Spleen (tissue), 11 donors: Measurements from ENCODE around the gene PHLDA2. TPM values are rescaled to one million over a fixed set of nuclear protein-coding genes. Genes with fewer than 3 reads are reported as not detected.

Experiments used
- DNase-seq: peaks from one replicate; pipeline ENCODE4 v3.0.0-alpha.2; 2020
- H3K27ac ChIP-seq, 8 donors: fragments of 200-600 bp; sonication (generic) in 7 of 8; 1 replicate in 4 of 8; 2 replicates in 4 of 8; pipeline versions ENCODE4 v1.5.0 to v1.8.0; 2016 to 2021; ENCODE audit warnings: inconsistent platforms in 4 of 8, mild to moderate bottlenecking in 4 of 8, moderate library complexity in 1 of 8
- H3K27me3 ChIP-seq, 7 donors: fragments of 200-600 bp; sonication (generic) in 6 of 7; replicated peaks in 1 of 7; 1 replicate in 4 of 7; 2 replicates in 3 of 7; pipeline versions ENCODE4 v1.5.0 to v1.8.0; 2016 to 2021; ENCODE audit warnings: inconsistent platforms in 3 of 7, mild to moderate bottlenecking in 1 of 7
- H3K36me3 ChIP-seq, 6 donors: fragments of 200-600 bp; sonication (generic) in 5 of 6; 1 replicate in 4 of 6; 2 replicates in 2 of 6; pipeline versions ENCODE4 v1.5.0 to v1.8.0; 2016 to 2021; ENCODE audit warnings: inconsistent platforms in 2 of 6
- H3K4me1 ChIP-seq, 6 donors: fragments of 200-600 bp; sonication (generic) in 5 of 6; 1 replicate in 3 of 6; 2 replicates in 3 of 6; pipeline versions ENCODE4 v1.5.0 to v1.8.0; 2016 to 2021; ENCODE audit warnings: inconsistent platforms in 3 of 6
- H3K4me3 ChIP-seq, 8 donors: fragments of 200-600 bp; sonication (generic) in 7 of 8; 1 replicate in 4 of 8; 2 replicates in 4 of 8; pipeline versions ENCODE4 v1.5.0 to v1.8.0; 2016 to 2021; ENCODE audit warnings: inconsistent platforms in 4 of 8, mild to moderate bottlenecking in 4 of 8, moderate library complexity in 2 of 8
- H3K9me3 ChIP-seq, 8 donors: fragments of 200-600 bp; sonication (generic) in 7 of 8; 1 replicate in 4 of 8; 2 replicates in 4 of 8; pipeline versions ENCODE4 v1.5.0 to v1.8.0; 2016 to 2021; ENCODE audit warnings: inconsistent platforms in 4 of 8
- POLR2A ChIP-seq, 3 donors: fragments of 450-650 bp; IDR thresholded peaks; one replicate each; pipeline ENCODE4 v1.5.1; 2017; ENCODE audit warnings: antibody characterized with exemption in 3 of 3, mild to moderate bottlenecking in 1 of 3
- POLR2AphosphoS5 ChIP-seq, 3 donors: sonication (generic); formaldehyde crosslinking; IDR thresholded peaks; one replicate each; pipeline ENCODE4 v1.5.1; 2017; ENCODE audit warnings: antibody characterized with exemption in 3 of 3
- WGBS, 5 donors: extraction: QIAGEN DNeasy Blood & Tissue Kit in 3 of 5; methylation state at CpG; one replicate each; pipeline versions ENCODE4 v1.1.5 to v1.1.7; 2013 to 2018; 5-methylcytosine and 5-hydroxymethylcytosine counted together
- intact Hi-C: fragments of 100-400 bp; cut with DNase I; formaldehyde crosslinking; loops from one replicate; pipeline ENCODE4 v1.15.0; 2023; ENCODE audit warnings: low total_unique reads
- polyA plus RNA-seq, 3 donors: library from polyadenylated mRNA; stranded (reverse); fragments of 200-250 nt; gene quantifications; one replicate each; pipeline ENCODE4 v1.2.1, GENCODE V29; 2013
- total RNA-seq, 7 donors: library from RNA; depleted of rRNA in 3 of 7; stranded (reverse); fragments of >200 nt in 3 of 7; fragmentation: NEBNext Ultra II Directional in 4 of 7; extraction: Animal tissue kit (Norgen Biotek cat#: 25700) in 4 of 7; gene quantifications; one replicate each; pipeline versions ENCODE4 v1.1.0 to v1.2.1, GENCODE V29; 2016 to 2021
- TF ChIP-seq, protein P1 (sequence below), 11 experiments: fragments of 200-600 bp in 7 of 11; fragments of 450-650 bp in 4 of 11; sonication (generic) in 4 of 11; IDR thresholded peaks in 8 of 11; conservative IDR thresholded peaks in 3 of 11; 1 replicate in 7 of 11; 2 replicates in 4 of 11; pipeline versions ENCODE4 v1.4.0 to v1.8.0; 2016 to 2021; ENCODE audit warnings: antibody characterized with exemption in 11 of 11, inconsistent platforms in 4 of 11, mild to moderate bottlenecking in 1 of 11
- donor health status: healthy with polysubstance abuse.
- donor health status: DM: no; HTN: no; CAD: no; lungs with moderate emphysema.
- donor health status: DM: no; HTN: no; CAD: no.
- donor health status: Bipolar disorder and iron deficiency.
- donor health status: healthy.
- donor health status: DM: no; HTN: no; CAD: no.
- donor health status: DM: yes; HTN: yes; CAD: no.

Gene PHLDA2
- total and polyA plus RNA-seq, 10 donors: 1.4 to 3.5 (median 1.7) TPM; not detected in 1

DNA sequence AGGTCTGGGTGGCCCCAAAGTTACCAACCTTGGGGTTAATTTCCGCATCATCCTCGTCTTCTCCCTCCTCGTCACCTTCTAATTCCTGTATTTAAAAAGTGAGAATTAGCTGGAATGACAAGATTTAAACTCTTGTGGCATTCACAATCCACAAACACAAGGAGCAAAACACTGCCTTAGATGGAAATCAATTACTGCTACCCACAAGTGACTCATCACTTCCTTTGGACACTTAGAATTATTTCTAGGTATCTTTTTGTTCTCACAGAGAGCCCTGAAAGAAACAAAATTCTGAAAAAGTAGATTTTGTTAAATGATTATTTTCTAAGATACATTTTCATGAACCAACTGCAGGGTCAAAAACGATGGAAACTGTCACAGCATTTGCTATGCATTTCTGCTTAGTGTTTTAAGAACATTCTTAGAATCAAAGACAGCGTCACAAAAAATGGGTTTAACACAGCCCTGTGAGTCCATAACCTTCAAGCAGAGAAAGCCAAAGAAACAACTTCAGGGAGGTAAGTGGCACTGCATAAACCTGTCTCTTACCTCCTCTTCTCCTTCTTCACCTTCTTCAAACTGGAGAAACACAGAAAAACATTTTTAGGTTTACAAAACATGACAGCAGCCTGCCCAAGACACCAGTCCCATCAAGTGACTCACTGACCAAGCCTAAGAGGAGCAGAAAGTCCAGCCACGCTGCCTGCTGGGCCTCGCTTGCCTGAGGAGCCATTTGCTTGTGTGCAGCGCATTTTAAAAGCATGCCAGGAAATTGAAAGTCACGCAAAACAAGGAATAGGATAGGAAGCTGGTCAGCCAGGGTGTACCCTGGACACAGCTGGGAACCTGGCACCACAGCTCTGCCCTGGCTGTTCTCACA lies 22.3 kb upstream of the PHLDA2 start:
- intact Hi-C loops: no loop called here
- H3K9me3 ChIP-seq: no peaks in the 10 kb centered on the region
- peaks cover 0 to 41% (median under 1%) of the 10 kb centered on the region in 6 donors for H3K4me1 ChIP-seq
- peaks cover 10 to 100% (median 96%) of the 10 kb centered on the region in 6 donors for H3K36me3 ChIP-seq
- no peak for TF ChIP-seq POLR2A (IDR thresholded peaks at IDR 0.05)
- TF ChIP-seq, protein P1, sequence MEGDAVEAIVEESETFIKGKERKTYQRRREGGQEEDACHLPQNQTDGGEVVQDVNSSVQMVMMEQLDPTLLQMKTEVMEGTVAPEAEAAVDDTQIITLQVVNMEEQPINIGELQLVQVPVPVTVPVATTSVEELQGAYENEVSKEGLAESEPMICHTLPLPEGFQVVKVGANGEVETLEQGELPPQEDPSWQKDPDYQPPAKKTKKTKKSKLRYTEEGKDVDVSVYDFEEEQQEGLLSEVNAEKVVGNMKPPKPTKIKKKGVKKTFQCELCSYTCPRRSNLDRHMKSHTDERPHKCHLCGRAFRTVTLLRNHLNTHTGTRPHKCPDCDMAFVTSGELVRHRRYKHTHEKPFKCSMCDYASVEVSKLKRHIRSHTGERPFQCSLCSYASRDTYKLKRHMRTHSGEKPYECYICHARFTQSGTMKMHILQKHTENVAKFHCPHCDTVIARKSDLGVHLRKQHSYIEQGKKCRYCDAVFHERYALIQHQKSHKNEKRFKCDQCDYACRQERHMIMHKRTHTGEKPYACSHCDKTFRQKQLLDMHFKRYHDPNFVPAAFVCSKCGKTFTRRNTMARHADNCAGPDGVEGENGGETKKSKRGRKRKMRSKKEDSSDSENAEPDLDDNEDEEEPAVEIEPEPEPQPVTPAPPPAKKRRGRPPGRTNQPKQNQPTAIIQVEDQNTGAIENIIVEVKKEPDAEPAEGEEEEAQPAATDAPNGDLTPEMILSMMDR (IDR thresholded peaks at IDR 0.05 in 8 of 11, conservative IDR thresholded peaks at IDR 0.05 in 3 of 11): no peak
- TF ChIP-seq POLR2AphosphoS5 (IDR thresholded peaks at IDR 0.05): no peak
- H3K27me3 ChIP-seq: no peaks in the 10 kb centered on the region
- no peak overlapping the region for H3K27ac ChIP-seq
- no peak for DNase-seq
- WGBS, 5 donors: 79 to 88% (median 82%) methylated on average over 9 of the region's 9 CpGs
- no peak overlapping the region for H3K4me3 ChIP-seq

DNA sequence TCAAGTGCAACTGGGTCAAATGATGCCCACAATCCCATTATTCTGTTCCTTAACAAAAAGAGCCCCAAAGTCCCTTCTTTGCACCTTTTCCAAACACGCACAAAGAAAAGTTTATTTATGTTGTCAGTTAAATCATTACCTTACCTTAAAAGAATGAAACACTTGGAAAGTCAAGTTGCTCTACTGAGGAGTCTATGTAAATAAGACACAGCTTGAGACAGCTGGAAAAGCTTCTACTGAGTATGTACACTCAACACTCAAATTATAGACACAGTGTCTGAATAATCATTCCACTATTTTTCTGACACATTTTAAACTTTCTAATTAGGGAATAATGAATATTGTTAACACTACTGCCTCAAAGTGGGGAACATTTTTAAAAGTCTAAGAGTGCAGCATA lies 21.6 kb upstream of the PHLDA2 start:
- DNase-seq: no peak
- Histone ChIP-seq H3K27me3 (no peaks in the 10 kb centered on the region), H3K4me1 (peaks cover 1 to 47% (median 7%) of the 10 kb centered on the region in 6 donors), H3K9me3 (no peaks in the 10 kb centered on the region), H3K27ac (no peak overlapping the region), H3K4me3 (no peak overlapping the region), H3K36me3 (peaks cover 10 to 100% (median 91%) of the 10 kb centered on the region in 6 donors)
- intact Hi-C loops: no loop called here
- WGBS, 5 donors: 87 to 100% (median 94%) methylated on average over 1 of the region's 1 CpG
- TF ChIP-seq, protein P1 (IDR thresholded peaks at IDR 0.05 in 8 of 11, conservative IDR thresholded peaks at IDR 0.05 in 3 of 11): no peak
- TF ChIP-seq POLR2AphosphoS5 (IDR thresholded peaks at IDR 0.05) (no peak), POLR2A (IDR thresholded peaks at IDR 0.05) (no peak)

DNA sequence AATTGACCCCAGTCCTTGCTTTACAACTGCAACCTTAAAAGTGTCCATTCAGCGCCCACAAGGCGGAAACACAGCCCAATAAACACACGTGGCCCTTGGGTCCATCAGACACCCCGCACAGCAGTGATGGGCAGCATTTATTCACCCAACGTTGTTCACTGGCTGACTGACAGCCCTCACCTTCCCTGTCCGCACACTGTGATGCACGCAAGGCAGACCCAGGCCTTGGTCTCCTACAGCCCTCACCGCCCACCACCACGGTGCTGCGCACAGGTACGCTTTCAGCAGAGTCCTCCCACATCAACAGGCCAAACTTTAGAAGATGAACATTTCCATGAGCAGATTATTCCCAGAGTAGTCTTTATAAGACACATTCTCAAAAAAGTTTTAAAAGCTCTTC lies 20.7 kb upstream of the PHLDA2 start:
- DNase-seq: no peak

More for the DNA sequence above, 20.7 kb upstream of the PHLDA2 start:
- Histone ChIP-seq H3K9me3 (no peaks in the 10 kb centered on the region), H3K27me3 (no peaks in the 10 kb centered on the region), H3K4me1 (peaks cover 6 to 56% (median 15%) of the 10 kb centered on the region in 6 donors), H3K27ac (no peak overlapping the region), H3K4me3 (no peak overlapping the region), H3K36me3 (peaks cover 6 to 100% (median 82%) of the 10 kb centered on the region in 6 donors)
- TF ChIP-seq, protein P1 (IDR thresholded peaks at IDR 0.05 in 8 of 11, conservative IDR thresholded peaks at IDR 0.05 in 3 of 11): no peak
- TF ChIP-seq POLR2AphosphoS5 (IDR thresholded peaks at IDR 0.05): peak in 1 of 3 donors; percentile 47
- TF ChIP-seq POLR2A (IDR thresholded peaks at IDR 0.05): no peak
- intact Hi-C loops: no loop called here
- 90 to 95% (median 93%) methylated on average over 11 of the region's 11 CpGs for WGBS, 5 donors
